Stomach smooth muscle (tissue), 2 donors: ENCODE results near the gene INCENP.

ENCODE experiments used
- H3K27ac ChIP-seq: one replicate; pipeline ENCODE4 v1.7.0; 2013; ENCODE audit warnings: mild to moderate bottlenecking, low read length, inconsistent platforms
- H3K27me3 ChIP-seq, 2 donors: one replicate each; pipeline ENCODE4 v1.7.0; 2013; ENCODE audit warnings: low read length in 2 of 2; ENCODE audit not compliant: insufficient read depth in 2 of 2, control insufficient read depth in 1 of 2
- H3K36me3 ChIP-seq, 2 donors: one replicate each; pipeline ENCODE4 v1.7.0; 2013; ENCODE audit warnings: low read length in 2 of 2; ENCODE audit not compliant: control insufficient read depth in 2 of 2, insufficient read depth in 2 of 2
- H3K4me1 ChIP-seq: one replicate; pipeline ENCODE4 v1.7.0; 2013; ENCODE audit warnings: low read length; ENCODE audit not compliant: control insufficient read depth, insufficient read depth
- H3K4me3 ChIP-seq, 2 donors: one replicate each; pipeline ENCODE4 v1.7.0; 2013; ENCODE audit warnings: low read length in 2 of 2
- H3K9ac ChIP-seq, 2 donors: one replicate each; pipeline ENCODE4 v1.7.0; 2013; ENCODE audit warnings: low read length in 2 of 2, mild to moderate bottlenecking in 1 of 2
- H3K9me3 ChIP-seq, 2 donors: one replicate each; pipeline ENCODE4 v1.7.0; 2013; ENCODE audit warnings: low read length in 2 of 2; ENCODE audit not compliant: control insufficient read depth in 2 of 2
- donor health status: healthy.
- donor health status: Pancreatic carcinoma.

The INCENP gene

DNA sequence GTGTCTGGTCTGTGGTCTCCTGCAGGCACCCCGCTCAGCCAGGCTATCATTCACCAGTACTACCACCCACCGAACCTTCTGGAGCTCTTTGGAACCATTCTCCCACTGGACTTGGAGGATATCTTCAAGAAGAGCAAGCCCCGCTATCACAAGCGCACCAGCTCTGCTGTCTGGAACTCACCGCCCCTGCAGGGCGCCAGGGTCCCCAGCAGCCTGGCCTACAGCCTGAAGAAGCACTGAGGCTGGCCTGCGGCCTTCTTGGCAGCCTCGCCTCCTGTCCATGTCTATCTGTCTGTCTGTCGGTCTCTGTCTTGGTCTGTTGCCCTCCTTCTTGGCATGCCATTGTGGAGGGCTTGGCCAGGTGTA lies 27.9 kb downstream of the INCENP start:
- Histone ChIP-seq H3K9me3 (no peaks in the 10 kb centered on the region), H3K4me1 (no peaks in the 10 kb centered on the region), H3K36me3 (peaks cover 23 to 32% of the 10 kb centered on the region in 2 donors), H3K9ac (no peak overlapping the region), H3K27ac (no peak overlapping the region), H3K27me3 (no peaks in the 10 kb centered on the region), H3K4me3 (no peak overlapping the region)

DNA sequence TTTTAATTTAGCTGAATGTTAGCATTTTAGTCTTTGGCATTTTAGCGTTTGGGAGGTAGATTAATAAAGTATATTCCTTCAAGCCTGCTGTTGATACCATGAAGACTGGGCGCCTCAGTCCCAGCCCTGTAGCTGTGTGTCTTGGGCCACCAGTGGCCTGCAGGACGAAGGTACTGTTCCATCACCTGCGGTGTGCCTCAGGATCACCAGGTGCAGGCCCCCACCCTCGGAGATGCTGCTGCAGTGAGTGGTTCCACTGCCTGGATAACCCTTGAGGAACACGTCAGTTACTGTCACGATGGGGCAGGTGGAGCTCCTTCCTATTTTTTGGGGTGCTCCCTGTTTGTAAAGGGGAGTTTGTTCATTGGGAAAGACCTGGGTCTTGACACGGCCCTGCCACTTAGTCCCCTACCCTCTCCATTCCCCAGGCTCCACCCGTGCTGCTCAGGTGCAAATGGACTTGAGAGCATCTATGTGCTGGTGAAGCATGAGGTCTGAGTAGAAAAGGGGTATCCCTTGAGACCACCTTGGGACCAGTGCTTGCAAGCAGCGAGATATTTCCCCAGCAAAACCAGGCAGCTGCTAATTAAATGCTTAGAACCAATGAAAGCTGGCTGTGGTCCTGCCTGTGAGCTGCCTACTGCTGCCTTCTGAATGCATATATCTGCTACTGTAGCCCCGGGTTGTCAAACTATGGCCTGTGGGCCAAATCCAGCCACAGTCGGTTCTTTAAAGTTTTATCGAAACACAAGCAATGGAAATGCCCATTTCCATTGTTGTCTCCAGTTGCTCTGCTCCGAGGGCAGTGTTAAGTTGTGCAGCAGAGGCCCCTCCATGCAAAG lies 28.7 kb downstream of the INCENP start:
- Histone ChIP-seq H3K9me3 (no peaks in the 10 kb centered on the region), H3K27me3 (no peaks in the 10 kb centered on the region), H3K9ac (no peak overlapping the region), H3K36me3 (peaks cover 16 to 26% of the 10 kb centered on the region in 2 donors), H3K4me1 (no peaks in the 10 kb centered on the region), H3K27ac (no peak overlapping the region), H3K4me3 (no peak overlapping the region)

DNA sequence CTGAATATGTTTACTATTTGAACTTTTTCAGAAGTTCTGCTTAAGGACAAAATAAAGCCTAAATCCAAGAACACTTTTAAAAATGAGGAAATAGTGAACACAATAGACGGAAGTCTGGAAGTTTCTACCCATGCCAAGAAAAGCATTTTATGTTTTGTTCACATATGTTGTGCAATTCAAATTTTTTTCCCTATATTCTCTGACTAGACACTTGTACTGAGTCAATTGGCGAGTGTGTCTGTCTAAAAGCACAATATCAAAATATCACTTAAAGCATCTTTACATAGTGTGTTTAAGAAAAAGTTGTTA lies 29.2 kb downstream of the INCENP start:
- Histone ChIP-seq H3K9ac (no peak overlapping the region), H3K4me1 (no peaks in the 10 kb centered on the region), H3K9me3 (no peaks in the 10 kb centered on the region), H3K27me3 (peaks cover 0 to 2% of the 10 kb centered on the region in 2 donors), H3K4me3 (no peak overlapping the region), H3K27ac (no peak overlapping the region), H3K36me3 (peaks cover 15 to 23% of the 10 kb centered on the region in 2 donors)

DNA sequence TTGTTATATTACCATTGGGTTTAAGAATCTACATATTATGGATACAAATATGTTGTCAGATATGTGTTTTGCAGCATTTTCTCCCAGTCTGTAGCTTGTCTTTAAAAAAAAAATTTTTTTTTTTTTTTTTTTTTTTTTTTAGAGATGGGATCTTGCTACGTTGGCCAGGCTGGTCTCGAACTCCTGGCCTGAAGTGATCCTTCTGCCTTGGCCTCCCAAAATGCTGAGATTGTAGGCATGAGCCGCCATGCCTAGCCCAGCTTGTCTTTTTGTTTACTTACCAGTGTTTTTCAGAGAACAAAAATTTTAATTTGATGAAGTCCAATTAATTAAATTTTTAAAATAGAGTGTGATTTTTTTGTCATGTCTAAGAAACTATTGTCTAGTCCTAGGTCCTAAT lies 29.8 kb downstream of the INCENP start:
- no peak overlapping the region for H3K9ac ChIP-seq
- no peaks in the 10 kb centered on the region for H3K4me1 ChIP-seq
- H3K9me3 ChIP-seq, result no peaks in the 10 kb centered on the region
- peaks cover 15 to 22% of the 10 kb centered on the region in 2 donors for H3K36me3 ChIP-seq
- H3K27ac ChIP-seq, result no peak overlapping the region
- H3K27me3 ChIP-seq, result peaks cover 0 to 2% of the 10 kb centered on the region in 2 donors
- no peak overlapping the region for H3K4me3 ChIP-seq

DNA sequence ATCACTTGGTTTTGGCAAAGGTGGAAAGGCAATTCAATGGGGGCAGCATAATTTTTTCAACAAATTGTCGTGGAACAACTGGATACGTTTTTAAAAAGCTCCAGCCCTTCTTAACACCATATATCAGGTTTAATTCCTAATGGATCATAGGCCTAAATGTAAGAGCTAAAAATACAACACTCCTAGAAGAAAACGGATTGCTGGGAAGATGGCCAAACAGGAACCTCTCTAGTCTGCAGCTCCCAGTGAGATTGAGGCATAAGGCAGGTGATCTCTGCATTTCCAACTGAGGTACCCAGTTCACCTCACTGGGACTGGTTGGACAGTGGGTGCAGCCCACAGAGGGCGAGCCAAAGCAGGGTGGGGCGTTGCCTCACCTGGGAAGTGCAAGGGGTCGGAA lies 33.8 kb downstream of the INCENP start:
- no peaks in the 10 kb centered on the region for H3K4me1 ChIP-seq
- no peaks in the 10 kb centered on the region for H3K9me3 ChIP-seq
- peaks cover 0 to 2% of the 10 kb centered on the region in 2 donors for H3K27me3 ChIP-seq
- no peak overlapping the region for H3K4me3 ChIP-seq
- H3K9ac ChIP-seq, result no peak overlapping the region
- no peak overlapping the region for H3K27ac ChIP-seq
- peaks cover 2 to 6% of the 10 kb centered on the region in 2 donors for H3K36me3 ChIP-seq

DNA sequence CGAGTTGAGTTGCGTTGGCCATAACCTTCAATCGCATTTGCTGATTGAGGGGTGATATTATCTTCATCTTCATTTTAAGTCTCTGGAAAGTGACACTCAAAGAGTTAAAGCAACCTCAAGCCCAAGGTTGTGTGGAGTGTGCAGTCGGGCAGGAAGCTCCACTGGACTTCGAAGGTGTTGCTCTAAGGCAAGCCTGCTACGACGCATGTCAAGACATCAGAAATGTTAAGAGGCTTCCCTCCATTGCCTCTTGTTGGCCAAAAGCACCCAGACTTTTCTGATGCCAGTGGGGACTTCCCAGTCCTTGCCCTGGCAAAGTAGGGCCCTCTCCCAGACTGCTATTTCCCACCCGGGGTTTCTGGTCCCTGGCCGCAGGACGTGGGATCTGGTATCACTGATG lies 42.6 kb downstream of the INCENP start:
- Histone ChIP-seq H3K4me1 (no peaks in the 10 kb centered on the region), H3K9ac (no peak overlapping the region), H3K9me3 (no peaks in the 10 kb centered on the region), H3K36me3 (no peaks in the 10 kb centered on the region), H3K27ac (no peak overlapping the region), H3K4me3 (no peak overlapping the region), H3K27me3 (peaks cover 6 to 8% of the 10 kb centered on the region in 2 donors)

DNA sequence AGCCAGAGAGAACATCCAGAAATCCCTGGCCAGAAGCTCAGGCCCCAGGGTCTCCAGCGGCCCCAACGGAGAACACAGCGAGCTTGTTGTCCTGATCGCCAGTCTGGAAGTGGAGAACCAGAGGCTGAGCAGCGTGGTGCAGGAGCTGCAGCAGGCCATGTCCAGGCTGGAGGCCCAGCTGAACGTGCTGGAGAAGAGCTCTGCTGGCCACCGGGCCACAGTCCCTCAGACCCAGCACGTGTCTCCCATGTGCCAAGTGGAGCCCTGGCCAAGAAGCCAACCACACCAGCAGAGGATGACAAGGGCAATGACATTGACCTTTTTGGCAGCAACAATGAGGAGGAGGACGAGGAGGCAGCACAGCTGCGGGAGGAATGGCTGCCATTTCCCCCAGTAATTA lies 45.6 kb downstream of the INCENP start:
- H3K9ac ChIP-seq, result no peak overlapping the region
- no peak overlapping the region for H3K27ac ChIP-seq
- H3K4me3 ChIP-seq, result no peak overlapping the region
- no peaks in the 10 kb centered on the region for H3K4me1 ChIP-seq
- peaks cover 6 to 16% of the 10 kb centered on the region in 2 donors for H3K27me3 ChIP-seq
- no peaks in the 10 kb centered on the region for H3K9me3 ChIP-seq
- no peaks in the 10 kb centered on the region for H3K36me3 ChIP-seq

DNA sequence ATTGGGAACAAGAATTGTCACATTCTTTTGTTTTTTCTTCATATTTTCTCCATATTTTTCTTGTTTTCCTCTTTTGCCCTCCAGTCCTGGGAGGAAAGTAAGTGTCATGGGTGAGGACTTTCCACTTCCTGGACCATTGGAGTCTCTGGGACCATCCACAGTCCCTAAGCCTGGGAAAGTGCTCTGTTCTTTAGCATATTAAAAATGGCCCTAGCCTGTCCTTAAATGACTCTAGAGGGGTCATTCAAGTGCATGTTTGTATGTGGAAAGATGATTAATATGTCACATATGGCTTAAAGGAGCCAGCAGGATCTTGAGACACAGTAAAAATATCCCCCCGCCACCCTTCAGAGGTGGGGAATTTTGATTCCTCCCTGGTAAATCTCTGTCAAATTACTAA lies 46.1 kb downstream of the INCENP start:
- Histone ChIP-seq H3K27me3 (peaks cover 6 to 16% of the 10 kb centered on the region in 2 donors), H3K9ac (no peak overlapping the region), H3K36me3 (no peaks in the 10 kb centered on the region), H3K4me1 (no peaks in the 10 kb centered on the region), H3K9me3 (no peaks in the 10 kb centered on the region), H3K27ac (no peak overlapping the region), H3K4me3 (no peak overlapping the region)

DNA sequence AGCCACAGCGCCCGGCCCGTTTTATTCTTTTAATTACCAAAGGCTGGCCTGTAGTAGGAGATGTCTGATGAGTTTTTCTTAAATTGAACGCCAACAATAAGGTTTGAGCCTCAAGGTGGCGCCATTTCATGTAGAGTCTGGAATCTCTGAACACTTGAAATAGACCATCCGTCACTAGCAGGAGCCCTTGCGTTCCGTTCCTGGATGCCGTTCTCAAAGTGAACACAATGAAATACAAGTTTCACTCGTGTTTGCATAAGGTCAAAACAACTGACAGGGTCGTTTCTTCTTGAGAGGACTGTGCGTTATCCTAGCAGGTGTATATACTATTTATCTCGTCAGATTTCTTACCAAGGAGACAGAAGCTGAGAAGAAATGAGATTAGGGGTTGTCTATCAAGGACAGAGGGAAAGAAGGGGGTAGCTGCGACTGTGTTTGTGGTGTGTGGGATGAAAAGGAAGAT lies 47.5 kb downstream of the INCENP start:
- Histone ChIP-seq H3K36me3 (no peaks in the 10 kb centered on the region), H3K27me3 (peaks cover 4 to 14% of the 10 kb centered on the region in 2 donors), H3K9me3 (no peaks in the 10 kb centered on the region), H3K9ac (peak overlapping the region in 1 of 2 donors; percentile 13), H3K4me3 (peak overlapping the region; percentile 28 to 49), H3K4me1 (no peaks in the 10 kb centered on the region), H3K27ac (no peak overlapping the region)

DNA sequence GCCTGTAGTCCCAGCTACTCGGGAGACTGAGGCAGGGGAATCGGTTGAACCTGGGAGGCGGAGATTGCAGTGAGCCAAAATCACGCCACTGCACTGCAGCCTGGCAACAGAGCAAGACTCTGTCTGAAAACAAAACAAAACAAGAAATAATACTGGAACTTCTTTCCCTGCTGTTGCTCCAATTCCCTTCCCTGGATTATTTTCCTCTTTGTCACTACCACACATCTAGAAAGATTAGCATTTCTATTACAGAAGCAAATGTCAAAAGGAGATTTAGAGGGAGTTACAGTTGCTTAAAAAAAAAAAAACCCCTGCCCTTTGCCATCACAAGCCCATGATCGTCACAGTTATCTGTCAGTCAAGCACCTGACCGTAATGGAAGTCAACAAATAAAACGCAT lies 48.5 kb downstream of the INCENP start:
- Histone ChIP-seq H3K27ac (no peak overlapping the region), H3K27me3 (peaks cover 0 to 13% of the 10 kb centered on the region in 2 donors), H3K9ac (no peak overlapping the region), H3K9me3 (no peaks in the 10 kb centered on the region), H3K36me3 (no peaks in the 10 kb centered on the region), H3K4me3 (no peak overlapping the region), H3K4me1 (no peaks in the 10 kb centered on the region)

DNA sequence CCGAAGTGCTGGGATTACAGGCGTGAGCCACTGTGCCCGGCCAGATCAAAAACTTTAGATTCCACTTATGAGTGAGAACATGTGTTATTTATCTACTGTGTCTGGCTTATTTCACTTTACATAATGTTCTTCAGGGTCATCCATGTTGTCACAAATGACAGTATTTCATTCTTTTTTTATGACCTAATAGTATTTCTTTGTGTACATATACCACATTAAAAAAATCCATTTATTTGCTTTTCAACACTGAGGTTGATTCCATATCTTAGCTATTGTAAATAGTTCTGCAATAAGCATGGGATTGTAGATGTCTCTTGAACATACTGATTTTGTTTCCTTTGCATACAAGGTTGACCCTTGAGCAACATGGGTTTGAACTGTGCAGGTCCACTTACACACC lies 53.0 kb downstream of the INCENP start:
- Histone ChIP-seq H3K9me3 (no peaks in the 10 kb centered on the region), H3K4me1 (no peaks in the 10 kb centered on the region), H3K4me3 (no peak overlapping the region), H3K36me3 (no peaks in the 10 kb centered on the region), H3K27ac (no peak overlapping the region), H3K9ac (no peak overlapping the region), H3K27me3 (peaks cover 0 to 8% of the 10 kb centered on the region in 2 donors)
